ENCODE results near the gene LHFPL5. TPM values are rescaled to one million over a fixed set of nuclear protein-coding genes. Genes with fewer than 3 reads are reported as not detected.

The LHFPL5 gene
- total RNA-seq, 1 experiment from 2014 or later = not detected

- TF ChIP-seq ESRRA (CRISPR knock-in tag; IDR thresholded peaks at IDR 0.05; ENCODE audit: borderline replicate concordance) = no peak
- TF ChIP-seq MAX (CRISPR knock-in tag; IDR thresholded peaks at IDR 0.05) = no peak
- no peak for TF ChIP-seq ARID4B (CRISPR knock-in tag; IDR thresholded peaks at IDR 0.05; ENCODE audit: borderline replicate concordance)
- TF ChIP-seq ATF3 (CRISPR knock-in tag; conservative IDR thresholded peaks at IDR 0.05) = no peak
- no peak for TF ChIP-seq AR (CRISPR knock-in tag; IDR thresholded peaks at IDR 0.05)
- no peak for TF ChIP-seq GRHL2 (CRISPR knock-in tag; IDR thresholded peaks at IDR 0.05; ENCODE audit: insufficient replicate concordance, severe bottlenecking)
Measured at GRCh38 chr6:35794536-35795452, 10.4 kb upstream of the LHFPL5 start (continued).

- Mint-ChIP-seq H3K4me1 (peaks cover 17% of the 10 kb centered on the region), H3K27ac (no peak overlapping the region), H3K9me3 (no peaks in the 10 kb centered on the region), H3K36me3 (no peaks in the 10 kb centered on the region), H3K4me3 (no peak overlapping the region), H3K27me3 (ENCODE audit: low read depth) (peaks cover 2% of the 10 kb centered on the region)
- no peak for TF ChIP-seq NR3C1 (CRISPR knock-in tag; conservative IDR thresholded peaks at IDR 0.05; ENCODE audit: low read depth)
- no peak for TF ChIP-seq ZNF532 (CRISPR knock-in tag; IDR thresholded peaks at IDR 0.05; ENCODE audit: borderline replicate concordance)
- no peak for DNase-seq (ENCODE audit: low spot score)
- ATAC-seq = no peak
- ChIA-PET CTCF (no interaction called here), POLR2A (no interaction called here)
Measured at GRCh38 chr6:35795453-35796071, 9.6 kb upstream of the LHFPL5 start.
